NCI-H446 (cell line): ENCODE results near the gene CR1L.
A peak's percentile ranks its signal among the peaks of the same experiment; 100 is the strongest.
"Not testable (repeated sequence)": the region's sequence is repeated elsewhere in the genome, so short reads cannot be mapped to it uniquely, and the experiment has no call there.

Experiments used
- DNase-seq, 2 experiments: peaks; one replicate each; lab custom pipeline; 2025; lab: John Stamatoyannopoulos, UW

CR1L gene

GRCh38 chr1:207745839-207746767 is 101.2 kb downstream of the CR1L start:
- no peak for DNase-seq

GRCh38 chr1:207747627-207748492 is 102.9 kb downstream of the CR1L start:
- no peak for DNase-seq

- DNase-seq: no peak
Observed at GRCh38 chr1:207748737-207749528, 104.0 kb downstream of the CR1L start.

- no peak for DNase-seq
Observed at GRCh38 chr1:207750631-207751305, 105.8 kb downstream of the CR1L start.

- not testable (repeated sequence) for DNase-seq
Observed at GRCh38 chr1:207751463-207751789, 106.5 kb downstream of the CR1L start.

- DNase-seq: peak; percentile 93 to 99
Observed at GRCh38 chr1:207751790-207752455, 107.0 kb downstream of the CR1L start, which contains the start of gene CD46. TSS of gene CD46 (plus strand) at chr1:207752054. CDS start at chr1:207752213, 159 bp downstream.

GRCh38 chr1:207752456-207752998 is 107.6 kb downstream of the CR1L start:
- peak in 1 of 2 experiments; percentile 13 for DNase-seq

GRCh38 chr1:207753611-207754010 is 108.7 kb downstream of the CR1L start:
- no peak for DNase-seq

GRCh38 chr1:207754011-207754410 is 109.1 kb downstream of the CR1L start:
- no peak for DNase-seq

GRCh38 chr1:207754974-207755700 is 110.2 kb downstream of the CR1L start:
- DNase-seq: no peak

- DNase-seq: no peak
Observed at GRCh38 chr1:207755846-207756693, 111.1 kb downstream of the CR1L start.

GRCh38 chr1:207762622-207763021 is 117.7 kb downstream of the CR1L start:
- DNase-seq: no peak

- no peak for DNase-seq
Observed at GRCh38 chr1:207763091-207763490, 118.2 kb downstream of the CR1L start.

GRCh38 chr1:207763972-207764371 is 119.0 kb downstream of the CR1L start:
- DNase-seq: no peak

- DNase-seq: no peak
Observed at GRCh38 chr1:207766569-207766968, 121.6 kb downstream of the CR1L start.

GRCh38 chr1:207770514-207770913 is 125.6 kb downstream of the CR1L start:
- not testable (repeated sequence) for DNase-seq
